Nephron progenitor cell (in vitro differentiated cells): ENCODE results near the gene NOVA2.

Source experiments
- DNase-seq: peaks from one replicate; pipeline ENCODE4 v3.0.0; 2021
- H3K27ac Mint-ChIP-seq: 2 replicates; pipeline ENCODE4 v1.8.0; 2021; ENCODE audit warnings: mild to moderate bottlenecking, moderate library complexity, mixed read lengths
- H3K27me3 Mint-ChIP-seq: 2 replicates; pipeline ENCODE4 v1.8.0; 2021; ENCODE audit warnings: mild to moderate bottlenecking, low read depth, mixed read lengths; ENCODE audit not compliant: poor library complexity
- H3K36me3 Mint-ChIP-seq: 2 replicates; pipeline ENCODE4 v1.8.0; 2021; ENCODE audit warnings: low read depth, mixed read lengths
- H3K4me1 Mint-ChIP-seq: 2 replicates; pipeline ENCODE4 v1.8.0; 2021; ENCODE audit warnings: mixed read lengths
- H3K4me3 Mint-ChIP-seq: 2 replicates; pipeline ENCODE4 v1.8.0; 2021; ENCODE audit warnings: mild to moderate bottlenecking, moderate library complexity, mixed read lengths
- H3K9me3 Mint-ChIP-seq: 2 replicates; pipeline ENCODE4 v1.8.0; 2021; ENCODE audit warnings: mild to moderate bottlenecking, moderate library complexity, mixed read lengths
- CTCF ChIP-seq: fragments of 200-600 bp; sonication (generic); IDR thresholded peaks from 2 replicates; pipeline ENCODE4 v1.5.0; 2021; ENCODE audit warnings: antibody characterized with exemption

NOVA2 gene

GRCh38 chr19:45955905-45956608 is 17.6 kb downstream of the NOVA2 start:
- no peaks in the 10 kb centered on the region for H3K36me3 Mint-ChIP-seq
- H3K27me3 Mint-ChIP-seq = peaks cover 68% of the 10 kb centered on the region
- H3K4me3 Mint-ChIP-seq = no peak overlapping the region
- peaks cover 11% of the 10 kb centered on the region for H3K4me1 Mint-ChIP-seq
- H3K9me3 Mint-ChIP-seq = no peaks in the 10 kb centered on the region
- DNase-seq = no peak
- H3K27ac Mint-ChIP-seq = no peak overlapping the region
- TF ChIP-seq CTCF = no peak

GRCh38 chr19:45954156-45954555 is 19.5 kb downstream of the NOVA2 start:
- H3K36me3 Mint-ChIP-seq = no peaks in the 10 kb centered on the region
- peaks cover 61% of the 10 kb centered on the region for H3K27me3 Mint-ChIP-seq
- no peak overlapping the region for H3K27ac Mint-ChIP-seq
- H3K4me3 Mint-ChIP-seq = no peak overlapping the region
- peak; percentile 26 for DNase-seq
- no peaks in the 10 kb centered on the region for H3K9me3 Mint-ChIP-seq
- TF ChIP-seq CTCF = no peak
- H3K4me1 Mint-ChIP-seq = peaks cover 5% of the 10 kb centered on the region

- peaks cover 5% of the 10 kb centered on the region for H3K4me1 Mint-ChIP-seq
- H3K9me3 Mint-ChIP-seq = no peaks in the 10 kb centered on the region
- H3K27ac Mint-ChIP-seq = no peak overlapping the region
- H3K27me3 Mint-ChIP-seq = peaks cover 57% of the 10 kb centered on the region
- no peak for TF ChIP-seq CTCF
- no peak for DNase-seq
- H3K36me3 Mint-ChIP-seq = no peaks in the 10 kb centered on the region
- H3K4me3 Mint-ChIP-seq = no peak overlapping the region
Observed at GRCh38 chr19:45953676-45954075, 20.0 kb downstream of the NOVA2 start.

GRCh38 chr19:45952686-45953505 is 20.8 kb downstream of the NOVA2 start:
- H3K27me3 Mint-ChIP-seq = peaks cover 52% of the 10 kb centered on the region
- peaks cover 5% of the 10 kb centered on the region for H3K4me1 Mint-ChIP-seq
- no peaks in the 10 kb centered on the region for H3K9me3 Mint-ChIP-seq
- peak overlapping the region; percentile 79 for H3K4me3 Mint-ChIP-seq
- peak; percentile 92 for DNase-seq
- no peak overlapping the region for H3K27ac Mint-ChIP-seq
- no peak for TF ChIP-seq CTCF
- no peaks in the 10 kb centered on the region for H3K36me3 Mint-ChIP-seq

GRCh38 chr19:45952341-45952685 is 21.4 kb downstream of the NOVA2 start:
- Mint-ChIP-seq H3K4me1 (peaks cover 5% of the 10 kb centered on the region), H3K9me3 (no peaks in the 10 kb centered on the region), H3K36me3 (no peaks in the 10 kb centered on the region), H3K27ac (no peak overlapping the region), H3K4me3 (no peak overlapping the region), H3K27me3 (peaks cover 48% of the 10 kb centered on the region)
- DNase-seq = no peak
- no peak for TF ChIP-seq CTCF
